Muscle of arm (tissue), 12 donors: ENCODE measurements around the gene PGLYRP2. TPM values are rescaled to one million over a fixed set of nuclear protein-coding genes. Genes with fewer than 3 reads are reported as not detected.
"Not testable (repeated sequence)": the region's sequence is repeated elsewhere in the genome, so short reads cannot be mapped to it uniquely, and the experiment has no call there.

Source experiments
- DNase-seq: peaks from one replicate; pipeline ENCODE4 v3.0.0-alpha.2; 2013
- polyA plus RNA-seq, 12 donors: library from polyadenylated mRNA; unstranded; fragments of 120-200 nt; gene quantifications; one replicate each; pipeline ENCODE4 v1.2.1, GENCODE V29; 2013; ENCODE audit not compliant: insufficient read length in 12 of 12

Gene PGLYRP2
- polyA plus RNA-seq, 12 donors: 0.26 TPM; not detected in 11

DNA sequence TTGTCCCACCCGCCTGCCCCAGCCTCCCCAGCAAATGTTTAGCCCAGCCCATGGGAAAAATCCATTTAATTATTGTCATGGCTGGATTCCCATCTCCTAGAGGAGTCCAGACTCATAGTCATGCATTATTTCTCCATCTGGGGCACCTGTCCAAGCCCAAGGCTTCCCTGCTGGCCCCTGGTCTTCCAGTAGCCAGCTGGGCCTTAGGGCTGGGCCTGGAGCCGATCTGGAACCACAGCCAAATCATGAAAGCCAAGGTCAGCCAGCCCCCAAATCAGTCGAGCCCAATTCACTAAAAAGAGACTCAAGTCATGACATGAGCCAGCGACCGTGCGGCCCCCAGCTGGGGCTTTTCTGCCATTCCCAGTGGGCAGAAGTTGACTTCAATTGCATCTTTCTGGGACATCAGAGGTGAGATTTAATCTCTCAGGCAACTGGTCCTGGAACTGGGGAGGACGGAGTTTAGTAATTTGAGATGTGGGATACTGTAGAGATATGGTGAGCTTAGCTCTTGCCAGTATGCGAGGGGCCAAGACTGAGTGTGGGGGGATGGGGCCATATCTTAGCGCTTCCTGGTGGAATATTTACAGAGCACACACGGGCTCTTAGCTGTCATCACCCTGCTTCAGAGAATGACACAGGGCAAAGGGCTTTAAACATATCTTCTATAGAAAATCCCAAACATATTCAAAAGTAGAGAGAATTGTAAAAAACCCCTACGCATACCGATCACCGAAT lies 9.4 kb upstream of the PGLYRP2 start:
- peak; percentile 9 for DNase-seq

DNA sequence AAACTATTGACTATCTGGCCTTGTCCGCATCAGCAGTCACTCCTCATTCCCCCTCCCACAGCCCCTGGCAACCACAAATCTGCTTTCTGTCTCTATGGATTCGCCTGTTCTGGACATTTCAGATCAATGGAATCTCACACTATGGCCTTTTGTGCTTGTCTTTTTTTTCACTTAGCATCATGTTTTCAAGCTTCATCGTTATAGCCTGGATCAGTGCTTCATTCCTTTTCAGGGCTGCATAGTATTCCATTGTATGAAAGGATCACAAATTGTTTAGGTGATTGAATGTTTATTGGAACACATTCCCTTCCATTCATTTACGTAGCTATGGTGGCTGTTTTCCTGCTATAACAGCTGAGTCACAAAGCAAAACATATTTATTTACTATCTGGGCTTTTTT lies 7.7 kb upstream of the PGLYRP2 start:
- DNase-seq: no peak

GRCh38 chr19:15485768-15486167 lies 6.5 kb upstream of the PGLYRP2 start:
- DNase-seq: not testable (repeated sequence)

DNA sequence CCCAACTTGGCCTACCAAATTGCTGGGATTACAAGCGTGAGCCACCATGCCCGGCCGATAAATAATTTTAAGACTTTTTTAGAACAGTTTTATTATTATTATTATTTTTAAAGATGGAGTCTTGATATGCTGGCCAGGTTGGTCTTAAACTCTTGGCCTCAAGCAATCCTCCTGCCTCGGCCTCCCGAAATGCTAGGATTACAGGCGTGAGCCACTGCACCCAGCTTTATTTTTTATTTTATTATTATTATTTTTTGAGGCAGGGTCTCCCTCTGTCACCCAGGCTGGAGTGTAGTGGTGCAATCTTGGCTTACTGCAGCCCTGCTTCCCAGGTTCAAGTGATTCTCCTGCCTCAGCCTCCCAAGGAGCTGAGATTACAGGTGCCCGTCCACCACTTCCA lies 1.7 kb upstream of the PGLYRP2 start:
- not testable (repeated sequence) for DNase-seq

DNA sequence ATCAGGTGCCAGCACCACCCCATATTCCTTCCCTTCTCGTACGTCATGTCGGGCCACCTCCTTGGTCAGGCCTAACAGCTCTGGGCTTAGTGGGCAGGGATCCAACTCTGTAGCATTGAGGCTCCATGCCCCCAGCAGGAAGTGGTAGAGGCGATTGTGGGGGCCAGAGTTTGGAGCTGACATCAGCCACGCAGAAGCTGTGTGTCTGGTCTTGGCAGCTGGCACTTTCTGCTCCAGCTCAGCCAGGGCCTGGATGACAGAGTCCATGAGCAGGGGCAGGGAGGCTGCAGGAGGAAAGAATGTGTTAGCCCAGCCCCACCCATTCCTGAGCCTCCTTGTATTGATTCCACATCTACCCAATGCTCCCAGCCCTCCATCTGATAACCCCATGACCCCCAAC lies 3.0 kb downstream of the PGLYRP2 start:
- DNase-seq: no peak

- no peak for DNase-seq
Measured at GRCh38 chr19:15475611-15476010, 3.7 kb downstream of the PGLYRP2 start.

- DNase-seq: no peak
Measured at GRCh38 chr19:15475169-15475568, 4.1 kb downstream of the PGLYRP2 start.

- not testable (repeated sequence) for DNase-seq
Measured at GRCh38 chr19:15473821-15474220, 5.5 kb downstream of the PGLYRP2 start.

DNA sequence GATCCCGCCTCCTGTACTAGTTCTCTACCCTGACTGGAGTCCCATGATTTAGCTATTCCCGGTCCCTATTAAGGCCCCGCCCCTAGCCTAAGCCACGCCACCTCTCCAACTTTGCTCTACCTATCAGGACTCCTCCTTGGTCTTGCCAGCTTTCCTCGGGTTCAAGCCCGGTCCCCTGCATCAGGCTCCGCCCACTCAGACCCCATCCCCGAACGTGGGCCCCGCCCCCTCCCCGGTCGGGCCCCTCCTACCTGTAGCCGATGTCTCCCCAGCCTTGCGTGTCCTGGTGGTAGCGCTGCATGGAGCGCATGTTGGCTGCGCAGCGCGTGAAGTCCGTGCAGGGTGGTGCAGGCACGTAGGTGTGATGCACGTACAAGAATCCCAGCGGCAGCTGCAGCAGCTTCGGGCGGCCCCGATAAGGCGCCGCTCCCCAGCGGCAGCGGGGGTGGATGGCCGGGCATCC lies 7.6 kb downstream of the PGLYRP2 start:
- DNase-seq: no peak

GRCh38 chr19:15469513-15470297 lies 9.6 kb downstream of the PGLYRP2 start:
- DNase-seq: no peak

DNA sequence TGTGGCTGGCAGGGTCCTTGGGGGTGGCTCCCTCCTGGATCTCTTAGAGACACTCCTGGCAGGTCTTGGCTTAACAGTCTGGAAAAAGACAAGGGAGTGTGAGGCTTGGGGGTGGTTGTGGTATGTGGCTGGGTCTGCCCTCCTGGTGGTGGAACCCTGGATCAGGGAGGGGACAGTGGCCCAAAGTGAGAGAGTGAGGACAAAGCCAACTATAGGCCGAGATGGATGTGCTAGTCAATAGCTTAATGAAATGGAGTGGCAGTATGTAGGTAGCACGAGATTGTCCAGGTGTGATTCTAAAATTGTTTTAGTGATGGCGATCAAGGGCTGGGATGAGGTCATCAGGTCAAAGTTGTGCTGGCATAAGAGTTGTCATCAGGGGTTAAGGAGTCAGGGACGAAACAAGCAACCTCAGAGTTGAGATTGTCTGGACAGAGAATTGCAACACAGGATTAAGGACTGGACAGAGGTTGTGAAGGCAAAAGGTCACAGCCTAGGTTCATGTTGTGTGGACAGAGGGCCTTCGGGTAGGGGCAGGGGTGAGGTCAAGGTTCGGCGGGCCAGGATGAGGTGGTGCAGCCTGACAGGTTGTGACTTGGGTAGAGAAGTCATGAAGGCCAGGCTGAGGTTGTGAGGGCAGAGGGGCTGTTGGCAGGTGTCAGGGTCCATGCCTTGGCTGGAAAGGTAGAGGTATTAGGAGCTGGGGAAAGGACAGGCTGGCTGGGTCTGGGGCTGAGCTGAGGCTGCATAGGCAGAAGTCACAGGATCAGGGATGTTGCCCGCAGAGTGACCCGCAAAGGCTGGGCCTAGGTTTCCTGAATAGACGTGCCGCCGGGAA lies 10.4 kb downstream of the PGLYRP2 start:
- DNase-seq: no peak

DNA sequence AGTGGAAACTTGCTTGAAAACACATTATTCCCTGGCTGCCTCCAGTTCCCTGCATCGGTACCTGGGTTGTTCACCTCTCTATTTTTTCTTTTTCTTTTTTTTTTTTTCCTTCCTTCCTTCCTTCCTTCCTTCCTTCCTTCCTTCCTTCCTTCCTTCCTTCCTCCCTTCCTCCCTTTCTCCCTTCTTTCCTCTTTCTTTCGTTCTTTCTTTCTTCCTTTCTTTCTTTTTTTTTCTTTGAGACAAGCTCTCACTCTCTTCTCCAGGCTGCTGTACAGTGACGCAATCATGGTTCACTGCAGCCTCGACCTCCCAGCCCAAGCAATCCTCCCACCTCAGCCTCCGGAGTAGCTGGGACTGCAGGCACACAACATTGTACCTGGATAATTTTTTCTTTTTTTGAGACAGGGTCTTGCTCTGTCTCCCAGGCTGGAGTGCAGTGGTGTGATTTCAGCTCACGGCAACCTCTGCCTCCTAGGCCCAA lies 11.5 kb downstream of the PGLYRP2 start:
- DNase-seq: no peak

GRCh38 chr19:15466851-15467733 lies 12.2 kb downstream of the PGLYRP2 start:
- DNase-seq: no peak

DNA sequence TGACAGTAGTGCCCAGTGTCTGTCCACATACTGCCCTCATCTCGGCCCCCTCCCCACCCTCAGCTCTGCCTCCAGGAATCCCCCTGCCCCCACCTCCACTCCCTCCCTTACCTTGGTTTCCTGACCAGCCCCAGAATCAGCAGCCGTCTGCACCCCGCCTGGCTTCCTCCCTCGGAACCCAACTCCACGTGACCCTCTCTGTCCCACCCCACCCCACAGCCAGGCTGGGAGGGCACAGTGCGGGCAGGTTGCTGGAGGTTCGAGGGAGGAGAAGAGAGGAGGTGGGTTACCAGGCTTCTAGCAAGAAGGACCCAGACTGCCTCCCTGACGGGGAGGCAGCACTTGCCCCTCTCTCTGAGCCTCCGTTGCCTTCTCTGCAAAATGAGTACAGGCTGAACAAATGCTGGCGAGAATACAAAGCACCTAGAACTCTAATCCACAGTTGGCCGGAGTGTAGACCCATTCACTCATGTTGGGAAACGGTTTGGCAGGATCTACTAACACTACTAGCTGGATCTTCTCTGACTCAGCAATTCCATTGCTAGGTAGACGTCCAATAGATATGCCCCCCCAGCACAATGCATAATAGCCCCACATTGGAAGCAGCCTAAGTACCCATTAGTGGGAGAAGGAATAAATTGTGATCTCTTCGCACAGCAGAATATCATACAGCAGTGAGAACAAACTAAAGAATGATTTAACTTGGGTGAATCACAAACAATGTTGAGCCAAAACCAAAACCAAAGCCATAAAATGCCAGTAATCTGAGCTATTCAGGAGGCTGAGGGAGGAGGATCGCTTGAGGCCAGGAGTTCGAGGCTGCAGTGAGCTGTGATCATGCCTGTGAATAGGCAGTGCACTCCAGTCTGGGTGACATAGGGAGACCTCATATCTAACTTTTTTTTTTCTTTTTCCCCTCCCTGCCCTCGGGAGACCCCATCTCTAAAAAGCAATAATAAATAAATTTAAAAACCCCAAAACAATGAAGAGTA lies 14.6 kb downstream of the PGLYRP2 start, which contains the start of gene RASAL3:
Gene RASAL3 (minus strand): TSS at position 151 of the 992 bp plus-strand sequence. CDS start 186 bp downstream, outside the sequence.
- no peak for DNase-seq

DNA sequence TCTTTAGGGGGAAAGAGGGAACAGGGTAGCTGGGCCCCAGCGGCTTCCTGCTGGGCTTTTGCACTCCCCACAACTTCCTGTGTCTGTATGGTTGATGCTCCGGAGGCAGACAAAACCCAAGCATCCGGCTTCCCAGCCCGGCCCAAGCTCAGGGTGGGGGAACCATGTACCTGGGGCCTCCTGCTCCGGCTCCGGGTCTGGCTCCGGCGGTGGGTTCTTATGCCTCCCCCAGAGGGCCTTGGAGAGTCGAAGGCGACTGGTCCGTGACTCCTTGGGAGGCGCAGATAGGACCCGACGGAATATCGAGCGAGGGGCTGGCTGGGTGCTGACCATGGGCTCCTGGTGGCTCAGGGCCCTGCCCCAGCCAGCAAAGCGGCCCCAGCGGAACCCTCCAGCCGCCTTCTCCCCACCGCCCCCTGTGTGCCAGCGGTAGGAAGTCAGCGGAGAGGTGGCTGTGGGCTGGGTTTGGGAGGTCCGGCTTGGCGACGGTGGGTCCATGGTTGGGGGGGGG lies 15.4 kb downstream of the PGLYRP2 start:
- no peak for DNase-seq

DNA sequence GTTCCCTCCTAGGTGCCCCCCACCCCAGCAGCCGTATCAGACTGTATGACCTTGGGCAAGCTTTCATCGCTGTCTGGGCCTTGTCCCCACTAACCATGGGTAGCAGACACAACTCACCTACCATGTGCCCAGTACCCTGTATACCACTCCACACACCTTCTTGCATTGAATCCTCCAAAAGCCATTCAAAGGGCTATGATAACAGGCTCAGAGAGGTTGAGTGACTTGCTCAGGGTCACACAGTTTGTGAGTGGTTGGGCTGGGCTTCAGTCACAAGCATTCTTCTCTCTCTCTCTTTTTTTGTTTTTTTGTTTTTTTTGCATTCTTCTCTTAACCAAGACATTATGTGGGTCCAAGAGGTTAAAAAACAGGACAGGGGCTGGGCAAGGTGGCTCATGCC lies 17.6 kb downstream of the PGLYRP2 start:
- DNase-seq: no peak

- no peak for DNase-seq
Measured at GRCh38 chr19:15457701-15458484, 21.4 kb downstream of the PGLYRP2 start.
